Epithelial cell of prostate (primary cell): ENCODE data around the gene C19orf12.
A peak's percentile ranks its signal among the peaks of the same experiment; 100 is the strongest.
"Not testable (repeated sequence)": the region's sequence is repeated elsewhere in the genome, so short reads cannot be mapped to it uniquely, and the experiment has no call there.

Source experiments
- DNase-seq: peaks from one replicate; pipeline ENCODE4 v3.0.0-alpha.2; 2011; ENCODE audit warnings: low read depth, low spot score
- H3K27ac ChIP-seq: fragments of 450-650 bp; 2 replicates; pipeline ENCODE4 v1.5.1; 2017; ENCODE audit warnings: mild to moderate bottlenecking

C19orf12 gene

GRCh38 chr19:29735829-29736228 lies 20.8 kb upstream of the C19orf12 start:
- no peak for DNase-seq
- no peak overlapping the region for H3K27ac ChIP-seq

- no peak overlapping the region for H3K27ac ChIP-seq
- DNase-seq: no peak
Measured at GRCh38 chr19:29731331-29731850, 16.3 kb upstream of the C19orf12 start.

GRCh38 chr19:29727906-29728305 lies 12.8 kb upstream of the C19orf12 start:
- no peak for DNase-seq
- H3K27ac ChIP-seq: no peak overlapping the region

- no peak overlapping the region for H3K27ac ChIP-seq
- DNase-seq: no peak
Measured at GRCh38 chr19:29724746-29725145, 9.7 kb upstream of the C19orf12 start.

- no peak overlapping the region for H3K27ac ChIP-seq
- DNase-seq: no peak
Measured at GRCh38 chr19:29724102-29724641, 9.1 kb upstream of the C19orf12 start.

GRCh38 chr19:29717051-29717450 lies 2.0 kb upstream of the C19orf12 start:
- DNase-seq: no peak
- H3K27ac ChIP-seq: no peak overlapping the region

- H3K27ac ChIP-seq: peak overlapping the region; percentile 76
- no peak for DNase-seq
Measured at GRCh38 chr19:29715701-29716581, 880 bp upstream of the C19orf12 start.

- DNase-seq: no peak
- H3K27ac ChIP-seq: peak overlapping the region; percentile 76
Measured at GRCh38 chr19:29714371-29714952, 599 bp downstream of the C19orf12 start.

- no peak overlapping the region for H3K27ac ChIP-seq
- DNase-seq: no peak
Measured at GRCh38 chr19:29712744-29713516, 2.1 kb downstream of the C19orf12 start.

- no peak overlapping the region for H3K27ac ChIP-seq
- no peak for DNase-seq
Measured at GRCh38 chr19:29711584-29712132, 3.4 kb downstream of the C19orf12 start.

GRCh38 chr19:29709440-29709798 lies 5.6 kb downstream of the C19orf12 start:
- H3K27ac ChIP-seq, DNase-seq: not testable (repeated sequence)

- no peak overlapping the region for H3K27ac ChIP-seq
- DNase-seq: no peak
Measured at GRCh38 chr19:29708554-29709439, 6.3 kb downstream of the C19orf12 start.

- H3K27ac ChIP-seq: no peak overlapping the region
- no peak for DNase-seq
Measured at GRCh38 chr19:29706635-29707034, 8.4 kb downstream of the C19orf12 start.

- DNase-seq: no peak
- H3K27ac ChIP-seq: no peak overlapping the region
Measured at GRCh38 chr19:29705706-29706105, 9.4 kb downstream of the C19orf12 start.

- DNase-seq: no peak
- H3K27ac ChIP-seq: no peak overlapping the region
Measured at GRCh38 chr19:29704562-29705558, 10.2 kb downstream of the C19orf12 start.

GRCh38 chr19:29702963-29703320 lies 12.1 kb downstream of the C19orf12 start:
- DNase-seq: no peak
- no peak overlapping the region for H3K27ac ChIP-seq

- H3K27ac ChIP-seq: no peak overlapping the region
- DNase-seq: no peak
Measured at GRCh38 chr19:29702161-29702962, 12.7 kb downstream of the C19orf12 start.
